ACHN (cell line): Measurements from ENCODE around the gene HIGD2B.
"Not testable (repeated sequence)": the region's sequence is repeated elsewhere in the genome, so short reads cannot be mapped to it uniquely, and the experiment has no call there.

Experiments
- DNase-seq: peaks from one replicate; pipeline ENCODE4 v3.0.0-alpha.2; 2015
- in situ Hi-C: cut with HindIII; loops from 2 replicates; pipeline ENCODE4 v1.10.0; 2017; ENCODE audit warnings: low sequenced_read_pairs, low pct_ligation_motif_present, low pct_unique_long_range_greater_than_20kb

Gene HIGD2B

GRCh38 chr15:72628249-72629067 is 57.5 kb downstream of the HIGD2B start:
- in situ Hi-C loops, result not testable (repeated sequence)
- DNase-seq, result peak; percentile 8

GRCh38 chr15:72626153-72626552 is 59.8 kb downstream of the HIGD2B start:
- in situ Hi-C loops, DNase-seq: not testable (repeated sequence)
